Measurements from ENCODE around the gene ADCK1.

ADCK1 gene

GRCh38 chr14:77837926-77838325 lies 38.0 kb downstream of the ADCK1 start:
- no peak for TF ChIP-seq FOXM1 (IDR thresholded peaks at IDR 0.05; ENCODE audit: borderline replicate concordance, low read depth)
- no peak for TF ChIP-seq EGR1 (IDR thresholded peaks at IDR 0.05)
- TF ChIP-seq MAX (IDR thresholded peaks at IDR 0.05), result no peak
- TF ChIP-seq RAD21 (IDR thresholded peaks at IDR 0.05; ENCODE audit: low read depth), result no peak
- TF ChIP-seq TCF12 (IDR thresholded peaks at IDR 0.05; ENCODE audit: low read depth), result no peak
- TF ChIP-seq NFIC (IDR thresholded peaks at IDR 0.05), result no peak
- no peak for TF ChIP-seq TAF1 (IDR thresholded peaks at IDR 0.05; ENCODE audit: low read depth)
- no peak for TF ChIP-seq REST (IDR thresholded peaks at IDR 0.05; ENCODE audit: low read depth)
- no peak for TF ChIP-seq CEBPB (IDR thresholded peaks at IDR 0.05)
- no peak for TF ChIP-seq YY1 (IDR thresholded peaks at IDR 0.05; ENCODE audit: low read depth)
- TF ChIP-seq CREB1 (IDR thresholded peaks at IDR 0.05; ENCODE audit: low read depth), result no peak
- TF ChIP-seq TEAD4 (IDR thresholded peaks at IDR 0.05), result no peak
- TF ChIP-seq USF1 (IDR thresholded peaks at IDR 0.05), result no peak
- no peak for TF ChIP-seq EP300 (IDR thresholded peaks at IDR 0.05; ENCODE audit: borderline replicate concordance)
- TF ChIP-seq ZBTB7A (IDR thresholded peaks at IDR 0.05; ENCODE audit: low read depth), result no peak

- TF ChIP-seq FOXM1 (IDR thresholded peaks at IDR 0.05; ENCODE audit: borderline replicate concordance, low read depth) (no peak), RAD21 (IDR thresholded peaks at IDR 0.05; ENCODE audit: low read depth) (no peak), YY1 (IDR thresholded peaks at IDR 0.05; ENCODE audit: low read depth) (no peak), USF1 (IDR thresholded peaks at IDR 0.05) (no peak), MAX (IDR thresholded peaks at IDR 0.05) (no peak)
Observed at GRCh38 chr14:77838831-77839511, 39.1 kb downstream of the ADCK1 start.

GRCh38 chr14:77843195-77843594 lies 43.3 kb downstream of the ADCK1 start:
- TF ChIP-seq TEAD4 (IDR thresholded peaks at IDR 0.05), result no peak
- no peak for TF ChIP-seq CREB1 (IDR thresholded peaks at IDR 0.05; ENCODE audit: low read depth)
- TF ChIP-seq TCF12 (IDR thresholded peaks at IDR 0.05; ENCODE audit: low read depth), result no peak
- TF ChIP-seq YY1 (IDR thresholded peaks at IDR 0.05; ENCODE audit: low read depth), result no peak
- no peak for TF ChIP-seq NFIC (IDR thresholded peaks at IDR 0.05)
- no peak for TF ChIP-seq REST (IDR thresholded peaks at IDR 0.05; ENCODE audit: low read depth)
- no peak for TF ChIP-seq CEBPB (IDR thresholded peaks at IDR 0.05)
- TF ChIP-seq FOXM1 (IDR thresholded peaks at IDR 0.05; ENCODE audit: borderline replicate concordance, low read depth), result no peak
- no peak for TF ChIP-seq RAD21 (IDR thresholded peaks at IDR 0.05; ENCODE audit: low read depth)
- TF ChIP-seq MAX (IDR thresholded peaks at IDR 0.05), result no peak
- TF ChIP-seq USF1 (IDR thresholded peaks at IDR 0.05), result no peak

- TF ChIP-seq YY1 (IDR thresholded peaks at IDR 0.05; ENCODE audit: low read depth), result no peak
- TF ChIP-seq EGR1 (IDR thresholded peaks at IDR 0.05), result no peak
- no peak for TF ChIP-seq USF1 (IDR thresholded peaks at IDR 0.05)
- no peak for TF ChIP-seq ZBTB7A (IDR thresholded peaks at IDR 0.05; ENCODE audit: low read depth)
- no peak for TF ChIP-seq FOXM1 (IDR thresholded peaks at IDR 0.05; ENCODE audit: borderline replicate concordance, low read depth)
- no peak for TF ChIP-seq TEAD4 (IDR thresholded peaks at IDR 0.05)
- no peak for TF ChIP-seq RAD21 (IDR thresholded peaks at IDR 0.05; ENCODE audit: low read depth)
- TF ChIP-seq REST (IDR thresholded peaks at IDR 0.05; ENCODE audit: low read depth), result no peak
- no peak for TF ChIP-seq EP300 (IDR thresholded peaks at IDR 0.05; ENCODE audit: borderline replicate concordance)
- no peak for TF ChIP-seq NFIC (IDR thresholded peaks at IDR 0.05)
- no peak for TF ChIP-seq CEBPB (IDR thresholded peaks at IDR 0.05)
- TF ChIP-seq TCF12 (IDR thresholded peaks at IDR 0.05; ENCODE audit: low read depth), result no peak
- no peak for TF ChIP-seq MAX (IDR thresholded peaks at IDR 0.05)
- TF ChIP-seq CREB1 (IDR thresholded peaks at IDR 0.05; ENCODE audit: low read depth), result no peak
- TF ChIP-seq TAF1 (IDR thresholded peaks at IDR 0.05; ENCODE audit: low read depth), result no peak
Observed at GRCh38 chr14:77843651-77844050, 43.7 kb downstream of the ADCK1 start.
